Cardiac muscle cell (in vitro differentiated cells and primary cell): ENCODE data around the gene SMIM8. TPM values are rescaled to one million over a fixed set of nuclear protein-coding genes. Genes with fewer than 3 reads are reported as not detected.

Source experiments
- polyA plus RNA-seq: library from polyadenylated mRNA; unstranded; fragments of >200 nt; fragmentation: Nextera tagmentation; extraction: Ambion mirVana; gene quantifications from 2 replicates; pipeline ENCODE4 v1.2.1, GENCODE V29; 2016
- total RNA-seq: library from RNA; depleted of rRNA; stranded (reverse); fragments of >200 nt; gene quantifications from 2 replicates; pipeline ENCODE4 v1.2.3, GENCODE V29; 2016

Gene SMIM8
- total and polyA plus RNA-seq, 2 experiments from 2014 or later: 15.7 to 16.0 TPM

Other genes with a start within 250 kb of the SMIM8 start
- gene CGA, start 227.5 kb upstream of the SMIM8 start, total RNA-seq: 0.53 TPM in 1 of 2 replicates, not detected in the other
- 0.51 and 1.2 TPM in 2 replicates for gene CGA, start 227.5 kb upstream of the SMIM8 start, polyA plus RNA-seq
- gene ZNF292, start 167.0 kb upstream of the SMIM8 start, total RNA-seq: 43.3 and 48.7 TPM in 2 replicates
- gene ZNF292, start 167.0 kb upstream of the SMIM8 start, polyA plus RNA-seq: 50.4 and 60.1 TPM in 2 replicates
- not detected in 2 replicates for gene GJB7, start 6.7 kb downstream of the SMIM8 start, total RNA-seq
- gene GJB7, start 6.7 kb downstream of the SMIM8 start, polyA plus RNA-seq: 0.96 TPM in 1 of 2 replicates, not detected in the other
- 1.5 and 4.3 TPM in 2 replicates for gene C6orf163, start 22.2 kb downstream of the SMIM8 start, total RNA-seq
- gene C6orf163, start 22.2 kb downstream of the SMIM8 start, polyA plus RNA-seq: 1.4 and 2.8 TPM in 2 replicates
- gene CFAP206, start 85.4 kb downstream of the SMIM8 start, total RNA-seq: 0.14 TPM in 1 of 2 replicates, not detected in the other
- 0.40 TPM in 1 of 2 replicates, not detected in the other for gene CFAP206, start 85.4 kb downstream of the SMIM8 start, polyA plus RNA-seq
- 12.7 TPM in 2 replicates for gene SLC35A1, start 150.4 kb downstream of the SMIM8 start, total RNA-seq
- gene SLC35A1, start 150.4 kb downstream of the SMIM8 start, polyA plus RNA-seq: 29.3 and 30.8 TPM in 2 replicates